ENCODE data around the gene COPG1. TPM values are rescaled to one million over a fixed set of nuclear protein-coding genes. Genes with fewer than 3 reads are reported as not detected.
"Not testable (repeated sequence)": the region's sequence is repeated elsewhere in the genome, so short reads cannot be mapped to it uniquely, and the experiment has no call there.

Gene COPG1
- total RNA-seq, 1 donor from 2014 or later = 169 TPM

GRCh38 chr3:129211772-129212171 is 37.6 kb upstream of the COPG1 start:
- no peak for DNase-seq (ENCODE audit: extremely low spot score, unreplicated experiment)
- H3K9me3 Mint-ChIP-seq = no peaks in the 10 kb centered on the region
- no peaks in the 10 kb centered on the region for H3K27me3 Mint-ChIP-seq
- H3K4me1 Mint-ChIP-seq (ENCODE audit: unreplicated experiment) = no peaks in the 10 kb centered on the region
- no peak overlapping the region for H3K4me3 Mint-ChIP-seq
- TF ChIP-seq, protein P1, sequence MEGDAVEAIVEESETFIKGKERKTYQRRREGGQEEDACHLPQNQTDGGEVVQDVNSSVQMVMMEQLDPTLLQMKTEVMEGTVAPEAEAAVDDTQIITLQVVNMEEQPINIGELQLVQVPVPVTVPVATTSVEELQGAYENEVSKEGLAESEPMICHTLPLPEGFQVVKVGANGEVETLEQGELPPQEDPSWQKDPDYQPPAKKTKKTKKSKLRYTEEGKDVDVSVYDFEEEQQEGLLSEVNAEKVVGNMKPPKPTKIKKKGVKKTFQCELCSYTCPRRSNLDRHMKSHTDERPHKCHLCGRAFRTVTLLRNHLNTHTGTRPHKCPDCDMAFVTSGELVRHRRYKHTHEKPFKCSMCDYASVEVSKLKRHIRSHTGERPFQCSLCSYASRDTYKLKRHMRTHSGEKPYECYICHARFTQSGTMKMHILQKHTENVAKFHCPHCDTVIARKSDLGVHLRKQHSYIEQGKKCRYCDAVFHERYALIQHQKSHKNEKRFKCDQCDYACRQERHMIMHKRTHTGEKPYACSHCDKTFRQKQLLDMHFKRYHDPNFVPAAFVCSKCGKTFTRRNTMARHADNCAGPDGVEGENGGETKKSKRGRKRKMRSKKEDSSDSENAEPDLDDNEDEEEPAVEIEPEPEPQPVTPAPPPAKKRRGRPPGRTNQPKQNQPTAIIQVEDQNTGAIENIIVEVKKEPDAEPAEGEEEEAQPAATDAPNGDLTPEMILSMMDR (conservative IDR thresholded peaks at IDR 0.05) = no peak
- no peaks in the 10 kb centered on the region for H3K36me3 Mint-ChIP-seq
- H3K27ac Mint-ChIP-seq = no peak overlapping the region

DNA sequence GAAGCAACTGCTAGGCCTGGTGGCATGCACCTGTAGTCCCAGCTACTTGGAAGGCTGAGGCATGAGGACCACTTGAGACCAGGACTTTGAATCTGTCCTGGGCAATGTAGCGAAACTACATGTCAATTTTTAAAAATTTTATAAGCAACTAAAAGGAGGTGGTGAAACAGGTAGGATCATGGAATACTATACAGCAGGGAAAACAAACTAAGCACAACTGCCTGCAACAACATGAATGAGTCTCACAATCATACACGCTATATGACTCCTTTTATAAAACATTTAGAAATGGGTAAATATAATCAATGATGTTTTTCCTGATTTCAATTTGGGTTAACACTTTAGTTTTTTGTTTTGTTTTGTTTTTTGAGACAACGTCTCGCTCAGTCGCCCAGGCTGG is 36.2 kb upstream of the COPG1 start:
- Mint-ChIP-seq H3K27ac (no peak overlapping the region), H3K9me3 (no peaks in the 10 kb centered on the region), H3K27me3 (no peaks in the 10 kb centered on the region), H3K4me1 (ENCODE audit: unreplicated experiment) (no peaks in the 10 kb centered on the region), H3K4me3 (no peak overlapping the region), H3K36me3 (no peaks in the 10 kb centered on the region)
- DNase-seq (ENCODE audit: extremely low spot score, unreplicated experiment) = no peak
- TF ChIP-seq, protein P1 (conservative IDR thresholded peaks at IDR 0.05) = no peak

DNA sequence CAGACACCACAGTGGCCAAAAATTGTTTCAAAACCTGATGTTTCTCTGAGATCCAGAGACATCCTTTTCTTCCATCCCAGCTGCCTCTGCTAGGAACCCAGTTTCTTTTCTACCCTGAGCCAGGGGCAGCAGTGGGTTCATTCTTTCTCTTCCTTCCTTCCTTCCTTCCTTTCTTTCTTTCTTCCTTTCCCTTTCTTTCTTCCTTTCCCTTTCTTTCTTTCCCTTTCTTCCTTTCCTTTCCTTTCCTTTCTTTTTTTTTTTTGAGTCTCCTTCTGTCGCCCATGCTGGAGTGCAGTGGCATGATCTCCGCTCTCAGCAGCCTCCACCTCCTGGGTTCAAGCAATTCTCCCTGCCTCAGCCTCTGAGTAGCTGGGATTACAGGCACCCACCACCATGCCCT is 30.7 kb upstream of the COPG1 start:
- Mint-ChIP-seq H3K4me3 (no peak overlapping the region), H3K36me3 (no peaks in the 10 kb centered on the region), H3K27ac (no peak overlapping the region), H3K9me3 (no peaks in the 10 kb centered on the region), H3K4me1 (ENCODE audit: unreplicated experiment) (no peaks in the 10 kb centered on the region), H3K27me3 (peaks cover 3% of the 10 kb centered on the region)
- DNase-seq (ENCODE audit: extremely low spot score, unreplicated experiment) = no peak
- TF ChIP-seq, protein P1 (conservative IDR thresholded peaks at IDR 0.05) = no peak

GRCh38 chr3:129224387-129224786 is 25.0 kb upstream of the COPG1 start:
- not testable (repeated sequence) for H3K27ac Mint-ChIP-seq

DNA sequence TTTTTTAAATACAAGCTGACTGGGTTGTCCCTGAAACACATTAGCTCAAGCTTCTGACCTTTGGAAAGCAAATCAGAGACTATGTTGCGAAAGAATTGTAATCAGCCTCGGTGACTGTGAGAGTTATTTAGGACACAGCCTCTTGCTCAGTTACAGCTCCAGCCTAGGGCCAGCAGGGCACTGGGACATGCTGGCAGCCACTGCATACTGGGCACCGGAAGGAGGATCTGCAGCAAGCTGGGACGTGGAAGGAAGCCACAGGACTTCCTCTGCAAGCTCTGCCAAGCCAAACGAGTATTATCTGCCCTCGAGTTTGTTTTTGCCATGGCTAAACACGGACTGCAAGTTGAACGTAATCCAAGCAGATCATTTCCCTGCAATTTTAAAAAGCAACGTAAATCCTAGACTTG is 24.4 kb upstream of the COPG1 start:
- H3K27me3 Mint-ChIP-seq = peaks cover 3% of the 10 kb centered on the region
- TF ChIP-seq, protein P1 (conservative IDR thresholded peaks at IDR 0.05) = no peak
- H3K4me1 Mint-ChIP-seq (ENCODE audit: unreplicated experiment) = no peaks in the 10 kb centered on the region
- H3K9me3 Mint-ChIP-seq = no peaks in the 10 kb centered on the region
- H3K27ac Mint-ChIP-seq = no peak overlapping the region
- no peak for DNase-seq (ENCODE audit: extremely low spot score, unreplicated experiment)
- no peak overlapping the region for H3K4me3 Mint-ChIP-seq
- H3K36me3 Mint-ChIP-seq = no peaks in the 10 kb centered on the region

More at GRCh38 chr3:129224387-129224786, 25.0 kb upstream of the COPG1 start:
- not testable (repeated sequence) for H3K4me3 Mint-ChIP-seq; H3K4me1 Mint-ChIP-seq (ENCODE audit: unreplicated experiment); H3K27me3 Mint-ChIP-seq; H3K36me3 Mint-ChIP-seq; H3K9me3 Mint-ChIP-seq; DNase-seq (ENCODE audit: extremely low spot score, unreplicated experiment)

- TF ChIP-seq, protein P1 (conservative IDR thresholded peaks at IDR 0.05) = no peak
- Mint-ChIP-seq H3K4me3 (no peak overlapping the region), H3K9me3 (no peaks in the 10 kb centered on the region), H3K4me1 (ENCODE audit: unreplicated experiment) (no peaks in the 10 kb centered on the region), H3K27ac (no peak overlapping the region), H3K36me3 (no peaks in the 10 kb centered on the region), H3K27me3 (peaks cover 3% of the 10 kb centered on the region)
- DNase-seq (ENCODE audit: extremely low spot score, unreplicated experiment) = no peak
Measured at GRCh38 chr3:129226374-129226773, 23.0 kb upstream of the COPG1 start.
